A549 treated with AZD2906 at 1 μM for 4 hours (cell line): ENCODE results near the gene ADGRL4. TPM values are rescaled to one million over a fixed set of nuclear protein-coding genes. Genes with fewer than 3 reads are reported as not detected.

Experiments
- total RNA-seq: library from RNA; stranded (reverse); fragments of 200-300 nt; extraction: Qiagen RNA extraction; gene quantifications from 5 replicates; pipeline ENCODE4 v1.2.3, GENCODE V29; 2022

ADGRL4 gene
- not detected in 5 replicates for total RNA-seq

GRCh38 chr1:79006564-79006963 lies at the start of gene ADGRL4:
Gene ADGRL4 (minus strand): TSS chr1:79006730. CDS start chr1:79006654, 76 bp downstream.

